ENCODE measurements around the gene ACP1.
A peak's percentile ranks its signal among the peaks of the same experiment; 100 is the strongest.

ACP1 gene

GRCh38 chr2:257842-258241 is 6.9 kb upstream of the ACP1 start:
- CTCF ChIA-PET, result interaction anchor here (1.3 to 5.9 kb wide), 2 partner anchors 11 to 33 kb away, joined by 3 to 42 read pairs; no protein-coding TSS in a partner anchor
- POLR2A ChIA-PET, result no interaction called here
- TF ChIP-seq CTCF (IDR thresholded peaks at IDR 0.05; ENCODE audit: insufficient read depth, low read length, missing control alignments), result no peak
- no peak for DNase-seq (ENCODE audit: low read depth, low spot score)
- H3K4me3 ChIP-seq (ENCODE audit: low read depth, low read length), result no peak overlapping the region

- DNase-seq (ENCODE audit: low read depth, low spot score), result no peak
- TF ChIP-seq CTCF (IDR thresholded peaks at IDR 0.05; ENCODE audit: insufficient read depth, low read length, missing control alignments), result no peak
- CTCF ChIA-PET, result interaction anchor here (5.9 kb wide), 1 partner anchor 12 kb away, joined by 42 read pairs; no protein-coding TSS in a partner anchor
- no peak overlapping the region for H3K4me3 ChIP-seq (ENCODE audit: low read depth, low read length)
- POLR2A ChIA-PET, result no interaction called here
Observed at GRCh38 chr2:258933-259332, 5.8 kb upstream of the ACP1 start.

- H3K4me3 ChIP-seq (ENCODE audit: low read depth, low read length), result no peak overlapping the region
- no peak for TF ChIP-seq CTCF (IDR thresholded peaks at IDR 0.05; ENCODE audit: insufficient read depth, low read length, missing control alignments)
- CTCF ChIA-PET, result interaction anchor here (0.7 to 5.9 kb wide), 2 partner anchors 13 kb away, joined by 3 to 42 read pairs; no protein-coding TSS in a partner anchor
- DNase-seq (ENCODE audit: low read depth, low spot score), result no peak
- POLR2A ChIA-PET, result no interaction called here
Observed at GRCh38 chr2:259789-260331, 4.9 kb upstream of the ACP1 start.

- TF ChIP-seq CTCF (IDR thresholded peaks at IDR 0.05; ENCODE audit: insufficient read depth, low read length, missing control alignments), result no peak
- H3K4me3 ChIP-seq (ENCODE audit: low read depth, low read length), result no peak overlapping the region
- ChIA-PET CTCF (interaction anchor here (2.2 to 5.9 kb wide), 2 partner anchors 14 to 30 kb away, joined by 6 to 42 read pairs; no protein-coding TSS in a partner anchor), POLR2A (no interaction called here)
- DNase-seq (ENCODE audit: low read depth, low spot score), result no peak
Observed at GRCh38 chr2:260507-261161, 4.1 kb upstream of the ACP1 start.

- POLR2A ChIA-PET, result no interaction called here
- no peak for TF ChIP-seq CTCF (IDR thresholded peaks at IDR 0.05; ENCODE audit: insufficient read depth, low read length, missing control alignments)
- H3K4me3 ChIP-seq (ENCODE audit: low read depth, low read length), result no peak overlapping the region
- CTCF ChIA-PET, result interaction anchor here (2.2 to 5.9 kb wide), 2 partner anchors 15 to 28 kb away, joined by 6 to 42 read pairs; no protein-coding TSS in a partner anchor
- DNase-seq (ENCODE audit: low read depth, low spot score), result no peak
Observed at GRCh38 chr2:262117-262516, 2.6 kb upstream of the ACP1 start.

GRCh38 chr2:263022-263738 is 1.6 kb upstream of the ACP1 start:
- ChIA-PET CTCF (interaction anchor here (1.4 to 2.2 kb wide), 2 partner anchors 8 to 27 kb away, joined by 3 to 6 read pairs; no protein-coding TSS in a partner anchor), POLR2A (no interaction called here)
- no peak for DNase-seq (ENCODE audit: low read depth, low spot score)
- no peak for TF ChIP-seq CTCF (IDR thresholded peaks at IDR 0.05; ENCODE audit: insufficient read depth, low read length, missing control alignments)
- peak overlapping the region; percentile 97 for H3K4me3 ChIP-seq (ENCODE audit: low read depth, low read length)
